HepG2 (cell line): Measurements from ENCODE around the gene JPT1. TPM values are rescaled to one million over a fixed set of nuclear protein-coding genes. Genes with fewer than 3 reads are reported as not detected.

ENCODE experiments used
- ARNTL ChIP-seq: sonication (generic); formaldehyde crosslinking; IDR thresholded peaks from 2 replicates; pipeline ENCODE4 v1.4.0; 2020; ENCODE audit warnings: mild to moderate bottlenecking, missing genetic modification reagents
- BRD4 ChIP-seq: sonication (generic); formaldehyde crosslinking; IDR thresholded peaks from 2 replicates; pipeline ENCODE4 v1.4.0; 2020; ENCODE audit warnings: missing genetic modification reagents
- FOXK2 ChIP-seq: fragments of 450-650 bp; IDR thresholded peaks from 2 replicates; pipeline ENCODE4 v1.6.1; 2016
- IRF2 ChIP-seq: IDR thresholded peaks from 2 replicates; pipeline ENCODE4 v1.6.1; 2018; ENCODE audit warnings: missing genetic modification reagents, missing compliant biosample characterization
- MED13 ChIP-seq: sonication (generic); formaldehyde crosslinking; IDR thresholded peaks from 2 replicates; pipeline ENCODE4 v1.5.0; 2020; ENCODE audit warnings: missing genetic modification reagents
- PRDM4 ChIP-seq: sonication (generic); formaldehyde crosslinking; IDR thresholded peaks from 2 replicates; pipeline ENCODE4 v1.9.0; 2021; ENCODE audit warnings: missing genetic modification reagents, borderline replicate concordance
- ZC3H4 ChIP-seq: sonication (generic); formaldehyde crosslinking; IDR thresholded peaks from 2 replicates; pipeline ENCODE4 v1.4.0; 2020; ENCODE audit warnings: missing genetic modification reagents, borderline replicate concordance
- ZHX2 ChIP-seq, 2 experiments: sonication (generic) in 1 of 2; formaldehyde crosslinking in 1 of 2; IDR thresholded peaks; 2 replicates each; pipeline versions ENCODE4 v1.6.1 to v1.9.0; 2014 to 2022; ENCODE audit warnings: antibody characterized with exemption in 1 of 2, borderline replicate concordance in 1 of 2, inconsistent platforms in 1 of 2, low read depth in 1 of 2, missing genetic modification reagents in 1 of 2
- ZNF235 ChIP-seq: sonication (generic); formaldehyde crosslinking; IDR thresholded peaks from 2 replicates; pipeline ENCODE4 v1.8.1; 2023; ENCODE audit warnings: mild to moderate bottlenecking, missing genetic modification reagents, borderline replicate concordance
- ZNF784 ChIP-seq: sonication (generic); formaldehyde crosslinking; IDR thresholded peaks from 2 replicates; pipeline ENCODE4 v1.5.1; 2020; ENCODE audit warnings: missing genetic modification reagents, mild to moderate bottlenecking, borderline replicate concordance
- ZNF878 ChIP-seq: sonication (generic); formaldehyde crosslinking; IDR thresholded peaks from 2 replicates; pipeline ENCODE4 v1.8.1; 2023; ENCODE audit warnings: mild to moderate bottlenecking, missing genetic modification reagents, moderate library complexity
- polyA plus RNA-seq, 8 experiments: library from polyadenylated mRNA; depleted of rRNA in 3 of 8; stranded (reverse) in 7 of 8; unstranded in 1 of 8; fragments of >200 nt; fragmentation: Illumina TruSeq in 4 of 8; extraction: Trizol in 4 of 8; gene quantifications; 2 replicates each; pipeline versions ENCODE4 v1.2.1 to v1.2.3, GENCODE V29; 2011 to 2016; ENCODE audit warnings: low read depth in 4 of 8, missing spikeins in 1 of 8, mixed read lengths in 1 of 8; ENCODE audit not compliant: insufficient read depth in 1 of 8
- total RNA-seq, 5 experiments: library from RNA; depleted of rRNA; stranded (reverse); fragments of >200 nt; fragmentation: Illumina TruSeq; extraction: Trizol; gene quantifications; 2 replicates each; pipeline ENCODE4 v1.2.3, GENCODE V29; 2016; ENCODE audit warnings: low read depth in 1 of 5
- TF ChIP-seq, protein P1 (sequence below): sonication (generic); formaldehyde crosslinking; IDR thresholded peaks from 2 replicates; pipeline ENCODE4 v1.5.1; 2020; ENCODE audit warnings: mild to moderate bottlenecking, moderate library complexity, missing genetic modification reagents
- TF ChIP-seq, protein P2 (sequence below): sonication (generic); formaldehyde crosslinking; IDR thresholded peaks from 2 replicates; pipeline ENCODE4 v1.9.0; 2021; ENCODE audit warnings: missing genetic modification reagents, borderline replicate concordance

The JPT1 gene
- total and polyA plus RNA-seq, 2 of the 13 experiments (the other 11 are each of a cell fraction or from before 2014, with no cell fraction given), result 43.3 to 256 TPM

- TF ChIP-seq PRDM4 (0 out of 2 replicates have a peak, but pooled peaks have one; percentile 77), ZNF235 (CRISPR knock-in tag) (peak; percentile 65; the same call in 1 of the 2 replicates), BRD4 (CRISPR knock-in tag) (peak; percentile 81; the same call in 1 of the 2 replicates), MED13 (CRISPR knock-in tag) (no peak), ZHX2 (IDR thresholded peaks at IDR 0.05; ENCODE audit: low read depth) (no peak), ZHX2 (CRISPR knock-in tag; IDR thresholded peaks at IDR 0.05; ENCODE audit: borderline replicate concordance) (peak; percentile 64; the same call in 1 of the 2 replicates), ARNTL (peak; percentile 75; the same call in 1 of the 2 replicates), FOXK2 (no peak), ZNF878 (CRISPR knock-in tag) (no peak; the same call in 1 of the 2 replicates), ZNF784 (CRISPR knock-in tag) (peak; percentile 83; the same call in 1 of the 2 replicates), ZC3H4 (CRISPR knock-in tag) (no peak), IRF2 (CRISPR knock-in tag) (no peak; the same call in 1 of the 2 replicates)
- TF ChIP-seq, protein P1, sequence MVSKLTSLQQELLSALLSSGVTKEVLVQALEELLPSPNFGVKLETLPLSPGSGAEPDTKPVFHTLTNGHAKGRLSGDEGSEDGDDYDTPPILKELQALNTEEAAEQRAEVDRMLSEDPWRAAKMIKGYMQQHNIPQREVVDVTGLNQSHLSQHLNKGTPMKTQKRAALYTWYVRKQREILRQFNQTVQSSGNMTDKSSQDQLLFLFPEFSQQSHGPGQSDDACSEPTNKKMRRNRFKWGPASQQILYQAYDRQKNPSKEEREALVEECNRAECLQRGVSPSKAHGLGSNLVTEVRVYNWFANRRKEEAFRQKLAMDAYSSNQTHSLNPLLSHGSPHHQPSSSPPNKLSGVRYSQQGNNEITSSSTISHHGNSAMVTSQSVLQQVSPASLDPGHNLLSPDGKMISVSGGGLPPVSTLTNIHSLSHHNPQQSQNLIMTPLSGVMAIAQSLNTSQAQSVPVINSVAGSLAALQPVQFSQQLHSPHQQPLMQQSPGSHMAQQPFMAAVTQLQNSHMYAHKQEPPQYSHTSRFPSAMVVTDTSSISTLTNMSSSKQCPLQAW, result no peak; the same call in 1 of the 2 replicates
- TF ChIP-seq, protein P2, sequence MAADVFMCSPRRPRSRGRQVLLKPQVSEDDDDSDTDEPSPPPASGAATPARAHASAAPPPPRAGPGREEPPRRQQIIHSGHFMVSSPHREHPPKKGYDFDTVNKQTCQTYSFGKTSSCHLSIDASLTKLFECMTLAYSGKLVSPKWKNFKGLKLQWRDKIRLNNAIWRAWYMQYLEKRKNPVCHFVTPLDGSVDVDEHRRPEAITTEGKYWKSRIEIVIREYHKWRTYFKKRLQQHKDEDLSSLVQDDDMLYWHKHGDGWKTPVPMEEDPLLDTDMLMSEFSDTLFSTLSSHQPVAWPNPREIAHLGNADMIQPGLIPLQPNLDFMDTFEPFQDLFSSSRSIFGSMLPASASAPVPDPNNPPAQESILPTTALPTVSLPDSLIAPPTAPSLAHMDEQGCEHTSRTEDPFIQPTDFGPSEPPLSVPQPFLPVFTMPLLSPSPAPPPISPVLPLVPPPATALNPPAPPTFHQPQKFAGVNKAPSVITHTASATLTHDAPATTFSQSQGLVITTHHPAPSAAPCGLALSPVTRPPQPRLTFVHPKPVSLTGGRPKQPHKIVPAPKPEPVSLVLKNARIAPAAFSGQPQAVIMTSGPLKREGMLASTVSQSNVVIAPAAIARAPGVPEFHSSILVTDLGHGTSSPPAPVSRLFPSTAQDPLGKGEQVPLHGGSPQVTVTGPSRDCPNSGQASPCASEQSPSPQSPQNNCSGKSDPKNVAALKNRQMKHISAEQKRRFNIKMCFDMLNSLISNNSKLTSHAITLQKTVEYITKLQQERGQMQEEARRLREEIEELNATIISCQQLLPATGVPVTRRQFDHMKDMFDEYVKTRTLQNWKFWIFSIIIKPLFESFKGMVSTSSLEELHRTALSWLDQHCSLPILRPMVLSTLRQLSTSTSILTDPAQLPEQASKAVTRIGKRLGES (CRISPR knock-in tag), result no peak
Measured at GRCh38 chr17:75131278-75132017, 22.9 kb downstream of the JPT1 start, which contains the start of gene NT5C (continued).
